GM12892 (cell line): Measurements from ENCODE around the gene VPS18.
A peak's percentile ranks its signal among the peaks of the same experiment; 100 is the strongest.

Source experiments
- DNase-seq: peaks from one replicate; pipeline ENCODE4 v3.0.0; 2011; ENCODE audit not compliant: insufficient read length
- FAIRE-seq: peaks from 2 replicates; lab custom pipeline; 2011; peaks lifted over from hg19 to GRCh38; lab: Jason Lieb, UNC
- POLR2A ChIP-seq: IDR thresholded peaks from 2 replicates; pipeline ENCODE4 v1.6.1; 2011; ENCODE audit warnings: low read depth, low read length, control low read depth
- POLR2AphosphoS5 ChIP-seq: IDR thresholded peaks from 2 replicates; pipeline ENCODE4 v1.6.1; 2011; ENCODE audit warnings: low read depth, low read length, control low read depth
- TAF1 ChIP-seq: IDR thresholded peaks from 2 replicates; pipeline ENCODE4 v1.6.1; 2011; ENCODE audit warnings: low read depth, mild to moderate bottlenecking, control low read depth, low read length, borderline replicate concordance

The VPS18 gene

DNA sequence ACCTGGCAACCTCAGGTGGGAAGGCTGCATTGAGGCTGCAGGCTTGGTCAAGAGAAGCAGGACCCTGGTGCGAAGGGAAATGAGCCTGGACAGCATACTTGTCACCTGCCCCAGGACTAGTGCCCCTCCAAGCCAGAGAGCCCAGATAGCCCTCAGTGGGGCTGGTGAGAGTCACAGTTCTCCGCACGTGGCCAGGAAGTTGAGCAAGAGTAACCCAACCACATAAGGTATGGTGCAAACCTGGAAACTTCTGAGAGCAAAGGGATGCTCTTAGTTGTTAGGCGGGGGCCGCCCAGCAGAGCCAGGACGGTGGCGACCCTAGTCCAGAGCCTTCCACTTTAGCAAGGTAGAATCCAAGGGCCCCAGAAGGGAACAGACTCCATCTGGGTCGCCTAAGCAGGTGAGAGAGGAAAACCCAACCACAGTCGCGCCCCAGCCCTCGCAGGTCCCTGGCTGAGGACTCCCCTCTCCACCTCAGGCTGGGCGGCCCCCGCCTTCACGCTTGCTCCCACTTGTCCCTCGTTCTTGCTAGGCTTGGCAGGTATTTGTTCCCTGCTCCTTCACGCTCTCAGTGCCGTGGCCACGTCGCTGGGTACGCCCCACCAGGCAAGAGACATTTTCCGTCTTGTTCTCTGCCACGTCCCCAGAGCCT is 1.1 kb upstream of the VPS18 start:
- no peak for TF ChIP-seq TAF1
- TF ChIP-seq POLR2AphosphoS5: no peak
- TF ChIP-seq POLR2A: no peak
- DNase-seq (no peak), FAIRE-seq (no peak)

GRCh38 chr15:40894681-40895448 is 615 bp downstream of the VPS18 start:
- no peak for TF ChIP-seq POLR2AphosphoS5
- TF ChIP-seq POLR2A: no peak
- TF ChIP-seq TAF1: no peak
- DNase-seq (peak; percentile 65), FAIRE-seq (no peak)

DNA sequence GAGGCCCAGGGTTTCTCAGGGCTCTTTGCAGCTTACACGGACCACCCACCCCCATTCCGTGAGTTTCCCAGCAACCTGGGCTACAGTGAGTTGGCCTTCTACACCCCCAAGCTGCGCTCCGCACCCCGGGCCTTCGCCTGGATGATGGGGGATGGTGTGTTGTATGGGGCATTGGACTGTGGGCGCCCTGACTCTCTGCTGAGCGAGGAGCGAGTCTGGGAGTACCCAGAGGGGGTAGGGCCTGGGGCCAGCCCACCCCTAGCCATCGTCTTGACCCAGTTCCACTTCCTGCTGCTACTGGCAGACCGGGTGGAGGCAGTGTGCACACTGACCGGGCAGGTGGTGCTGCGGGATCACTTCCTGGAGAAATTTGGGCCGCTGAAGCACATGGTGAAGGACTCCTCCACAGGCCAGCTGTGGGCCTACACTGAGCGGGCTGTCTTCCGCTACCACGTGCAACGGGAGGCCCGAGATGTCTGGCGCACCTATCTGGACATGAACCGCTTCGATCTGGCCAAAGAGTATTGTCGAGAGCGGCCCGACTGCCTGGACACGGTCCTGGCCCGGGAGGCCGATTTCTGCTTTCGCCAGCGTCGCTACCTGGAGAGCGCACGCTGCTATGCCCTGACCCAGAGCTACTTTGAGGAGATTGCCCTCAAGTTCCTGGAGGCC is 5.4 kb downstream of the VPS18 start:
- no peak for FAIRE-seq

DNA sequence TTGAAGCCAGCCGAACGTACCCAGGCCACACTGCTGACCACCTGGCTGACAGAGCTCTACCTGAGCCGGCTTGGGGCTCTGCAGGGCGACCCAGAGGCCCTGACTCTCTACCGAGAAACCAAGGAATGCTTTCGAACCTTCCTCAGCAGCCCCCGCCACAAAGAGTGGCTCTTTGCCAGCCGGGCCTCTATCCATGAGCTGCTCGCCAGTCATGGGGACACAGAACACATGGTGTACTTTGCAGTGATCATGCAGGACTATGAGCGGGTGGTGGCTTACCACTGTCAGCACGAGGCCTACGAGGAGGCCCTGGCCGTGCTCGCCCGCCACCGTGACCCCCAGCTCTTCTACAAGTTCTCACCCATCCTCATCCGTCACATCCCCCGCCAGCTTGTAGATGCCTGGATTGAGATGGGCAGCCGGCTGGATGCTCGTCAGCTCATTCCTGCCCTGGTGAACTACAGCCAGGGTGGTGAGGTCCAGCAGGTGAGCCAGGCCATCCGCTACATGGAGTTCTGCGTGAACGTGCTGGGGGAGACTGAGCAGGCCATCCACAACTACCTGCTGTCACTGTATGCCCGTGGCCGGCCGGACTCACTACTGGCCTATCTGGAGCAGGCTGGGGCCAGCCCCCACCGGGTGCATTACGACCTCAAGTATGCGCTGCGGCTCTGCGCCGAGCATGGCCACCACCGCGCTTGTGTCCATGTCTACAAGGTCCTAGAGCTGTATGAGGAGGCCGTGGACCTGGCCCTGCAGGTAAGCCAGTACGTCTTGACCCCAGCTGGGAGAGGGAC is 6.2 kb downstream of the VPS18 start:
- FAIRE-seq: no peak
- DNase-seq: no peak
- no peak for TF ChIP-seq TAF1
- TF ChIP-seq POLR2AphosphoS5: no peak
- no peak for TF ChIP-seq POLR2A

More for the DNA sequence above, 5.4 kb downstream of the VPS18 start:
- no peak for DNase-seq
- no peak for TF ChIP-seq POLR2A
- no peak for TF ChIP-seq POLR2AphosphoS5
- no peak for TF ChIP-seq TAF1

DNA sequence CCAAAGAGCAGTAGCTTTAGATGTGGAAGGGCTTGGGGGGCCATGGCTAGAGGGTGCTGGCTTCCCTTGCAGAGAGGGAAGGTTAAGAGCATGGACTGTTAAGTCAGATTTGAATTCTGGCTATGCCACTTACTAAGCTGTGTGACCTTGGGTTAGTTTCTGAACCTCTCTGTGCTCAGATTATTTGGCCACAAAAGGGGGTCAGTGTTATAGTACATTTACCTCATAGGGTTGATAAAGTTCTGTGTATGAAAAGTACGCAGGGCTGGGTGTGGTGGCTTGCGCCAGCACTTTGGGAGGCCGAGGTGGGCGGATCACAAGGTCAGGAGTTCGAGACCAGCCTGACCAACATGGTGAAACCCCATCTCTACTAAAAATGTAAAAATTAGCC is 6.8 kb downstream of the VPS18 start:
- DNase-seq (no peak), FAIRE-seq (no peak)
- TF ChIP-seq POLR2AphosphoS5: no peak
- no peak for TF ChIP-seq TAF1
- TF ChIP-seq POLR2A: no peak

DNA sequence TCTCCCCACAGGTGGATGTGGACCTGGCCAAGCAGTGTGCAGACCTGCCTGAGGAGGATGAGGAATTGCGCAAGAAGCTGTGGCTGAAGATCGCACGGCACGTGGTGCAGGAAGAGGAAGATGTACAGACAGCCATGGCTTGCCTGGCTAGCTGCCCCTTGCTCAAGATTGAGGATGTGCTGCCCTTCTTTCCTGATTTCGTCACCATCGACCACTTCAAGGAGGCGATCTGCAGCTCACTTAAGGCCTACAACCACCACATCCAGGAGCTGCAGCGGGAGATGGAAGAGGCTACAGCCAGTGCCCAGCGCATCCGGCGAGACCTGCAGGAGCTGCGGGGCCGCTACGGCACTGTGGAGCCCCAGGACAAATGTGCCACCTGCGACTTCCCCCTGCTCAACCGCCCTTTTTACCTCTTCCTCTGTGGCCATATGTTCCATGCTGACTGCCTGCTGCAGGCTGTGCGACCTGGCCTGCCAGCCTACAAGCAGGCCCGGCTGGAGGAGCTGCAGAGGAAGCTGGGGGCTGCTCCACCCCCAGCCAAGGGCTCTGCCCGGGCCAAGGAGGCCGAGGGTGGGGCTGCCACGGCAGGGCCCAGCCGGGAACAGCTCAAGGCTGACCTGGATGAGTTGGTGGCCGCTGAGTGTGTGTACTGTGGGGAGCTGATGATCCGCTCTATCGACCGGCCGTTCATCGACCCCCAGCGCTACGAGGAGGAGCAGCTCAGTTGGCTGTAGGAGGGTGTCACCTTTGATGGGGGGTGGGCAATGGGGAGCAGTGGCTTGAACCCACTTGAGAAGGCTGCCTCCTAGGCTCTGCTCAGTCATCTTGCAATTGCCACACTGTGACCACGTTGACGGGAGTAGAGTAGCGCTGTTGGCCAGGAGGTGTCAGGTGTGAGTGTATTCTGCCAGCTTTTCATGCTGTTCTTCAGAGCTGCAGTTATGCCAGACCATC is 8.6 kb downstream of the VPS18 start:
- DNase-seq: no peak

DNA sequence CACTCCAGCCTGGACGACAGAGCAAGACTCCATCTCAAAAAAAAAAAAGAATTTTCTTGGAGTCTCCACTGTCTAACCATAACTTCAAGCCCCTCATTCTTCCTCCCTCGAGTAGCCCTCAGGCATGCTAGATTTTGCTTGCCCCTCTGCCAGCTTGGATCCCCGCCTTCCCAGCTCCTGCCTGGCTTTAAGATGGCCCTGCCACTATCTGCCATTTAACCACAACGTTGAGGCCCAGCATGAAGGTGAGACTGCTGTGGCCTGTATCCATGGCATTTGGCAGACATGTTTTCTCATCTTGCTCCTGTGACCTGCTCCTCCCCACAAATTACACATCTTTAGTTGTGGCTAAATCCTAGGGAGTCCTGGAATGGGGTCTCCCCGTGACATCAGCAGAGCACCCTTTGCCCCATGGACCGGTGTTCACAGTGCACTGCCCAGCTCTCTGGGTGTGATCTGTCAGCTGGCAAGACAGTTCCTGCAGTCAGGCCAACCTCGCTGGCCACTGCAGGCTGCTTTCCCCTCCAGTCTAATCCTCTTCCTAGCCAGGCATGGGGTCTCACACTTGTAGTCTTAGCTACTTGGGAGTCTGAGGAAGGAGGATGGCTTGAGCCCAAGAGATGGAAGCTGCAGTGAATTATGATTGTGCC is 10.4 kb downstream of the VPS18 start:
- FAIRE-seq: no peak
- TF ChIP-seq POLR2A: no peak
- TF ChIP-seq TAF1: no peak
- no peak for TF ChIP-seq POLR2AphosphoS5
- DNase-seq: no peak

More for the DNA sequence above, 8.6 kb downstream of the VPS18 start:
- no peak for FAIRE-seq
- no peak for TF ChIP-seq TAF1
- TF ChIP-seq POLR2A: no peak
- no peak for TF ChIP-seq POLR2AphosphoS5

DNA sequence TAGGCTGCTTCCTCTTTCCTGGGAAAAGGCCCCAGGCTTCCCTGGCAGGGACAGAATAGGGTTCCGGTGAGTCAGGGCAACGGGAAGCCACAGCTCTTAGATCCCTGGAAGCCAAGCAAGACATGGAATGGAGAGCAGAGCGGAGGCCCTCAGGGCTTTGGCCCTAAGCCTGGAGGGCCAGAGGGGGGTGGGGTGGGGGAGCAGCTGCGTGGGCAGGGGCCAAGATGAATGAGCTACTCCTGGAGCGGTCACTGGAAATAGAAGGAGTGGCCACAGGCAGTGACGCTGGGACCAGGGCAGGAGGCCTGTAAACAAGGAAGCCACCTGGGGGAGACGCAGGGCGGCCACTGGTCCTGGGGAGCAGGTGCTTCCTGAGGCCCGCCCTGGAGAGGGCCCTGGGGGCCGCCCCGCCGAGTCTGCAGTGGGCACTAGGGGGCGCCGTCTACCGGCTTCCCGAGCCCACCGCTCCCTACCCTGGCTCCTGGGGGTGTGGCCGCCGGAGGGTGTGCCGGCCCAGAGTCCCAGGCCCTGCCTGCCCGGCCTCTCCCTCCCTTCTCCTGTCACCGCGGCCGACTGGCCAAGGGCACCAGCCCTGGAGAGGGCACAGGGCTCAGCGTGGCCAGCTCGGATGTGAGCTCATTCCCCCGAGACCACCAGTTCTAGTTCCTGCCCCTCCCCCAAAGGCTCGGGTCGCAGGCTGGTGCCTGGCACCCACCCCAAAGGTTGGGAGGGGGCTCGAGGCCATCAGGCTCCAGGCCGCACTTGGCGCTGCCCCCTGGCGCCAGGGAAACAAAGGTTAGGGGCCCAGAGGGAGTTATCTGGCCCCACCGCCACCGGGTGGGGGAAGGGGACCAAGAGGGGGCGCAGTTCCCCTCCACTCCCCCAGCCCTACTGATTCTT is 12.1 kb downstream of the VPS18 start:
- DNase-seq: peak; percentile 81
- TF ChIP-seq POLR2AphosphoS5: no peak
- no peak for TF ChIP-seq TAF1
- TF ChIP-seq POLR2A: no peak
- FAIRE-seq: peak; percentile 67

- no peak for TF ChIP-seq TAF1
- no peak for TF ChIP-seq POLR2A
- TF ChIP-seq POLR2AphosphoS5: no peak
- no peak for DNase-seq
- peak; percentile 60 for FAIRE-seq
These were observed 12.9 kb downstream of the VPS18 start for GRCh38 chr15:40906991-40907802.
